HepG2 (cell line): ENCODE measurements around the gene GLIS1. TPM values are rescaled to one million over a fixed set of nuclear protein-coding genes. Genes with fewer than 3 reads are reported as not detected.

Source experiments
- ATAC-seq: fragments of 200-7000 bp; cut with Tn5 transposase; 3 replicates; pipeline ENCODE4 v1.9.1; 2020; ENCODE audit warnings: mild to moderate bottlenecking, moderate library complexity
- BruUV-seq: library from RNA; stranded (reverse); fragments of 400-500 nt; replicated peaks from 2 replicates; lab custom pipeline; 2021; lab: Mats Ljungman, UMichigan
- CTCF ChIA-PET: fragments of 300-600 bp; formaldehyde crosslinking; extraction: SDS; loops from one replicate; lab custom pipeline; 2021; ENCODE audit warnings: low total read pairs, inconsistent platforms, low intra/inter-chr PET ratio; lab: Yijun Ruan, JAX
- POLR2A ChIA-PET: fragments of 350-600 bp; sonication (Branson Sonifier 250); formaldehyde crosslinking; loops from one replicate; lab custom pipeline; 2020; ENCODE audit warnings: antibody characterized with exemption, inconsistent platforms; lab: Yijun Ruan, JAX
- DNase-seq: peaks from one replicate; pipeline ENCODE4 v3.0.0-alpha.2; 2015; ENCODE audit warnings: low spot score
- FAIRE-seq: peaks from 3 replicates; lab custom pipeline; 2011; peaks lifted over from hg19 to GRCh38; lab: Jason Lieb, UNC
- H2AFZ ChIP-seq: one replicate; pipeline ENCODE4 v1.6.1; 2011; ENCODE audit warnings: low read length, inconsistent platforms
- H3K27ac ChIP-seq: fragments of 300-600 bp; 3 replicates; pipeline ENCODE4 v1.8.0; 2011; ENCODE audit warnings: mixed run types, mild to moderate bottlenecking, mixed read lengths, low read length, inconsistent platforms; ENCODE audit not compliant: insufficient read depth; ENCODE audit errors: extremely low read length
- H3K27me3 ChIP-seq, 2 experiments: fragments of 200-600 bp in 1 of 2; 2 replicates in 1 of 2; 3 replicates in 1 of 2; pipeline versions ENCODE4 v1.6.0 to v1.8.0; 2011; ENCODE audit warnings: low read length in 2 of 2, mild to moderate bottlenecking in 2 of 2, moderate library complexity in 2 of 2, inconsistent platforms in 1 of 2; ENCODE audit not compliant: insufficient read depth in 2 of 2, control insufficient read depth in 1 of 2
- H3K36me3 ChIP-seq, 2 experiments: fragments of 200-600 bp in 1 of 2; replicated peaks in 1 of 2; 2 replicates in 1 of 2; 3 replicates in 1 of 2; pipeline versions ENCODE4 v1.5.1 to v1.8.0; 2011; ENCODE audit warnings: low read length in 2 of 2, inconsistent platforms in 1 of 2; ENCODE audit not compliant: insufficient read depth in 2 of 2, control insufficient read depth in 1 of 2
- H3K4me1 ChIP-seq: 2 replicates; pipeline ENCODE4 v1.5.1; 2012; ENCODE audit warnings: low read length, inconsistent platforms; ENCODE audit not compliant: insufficient read depth
- H3K4me2 ChIP-seq: 2 replicates; pipeline ENCODE4 v1.6.0; 2011; ENCODE audit warnings: low read depth, low read length, inconsistent platforms
- H3K4me3 ChIP-seq, 3 experiments: fragments of 200-600 bp in 1 of 3; sonication (generic), shearing (Covaris generic) in 1 of 3; replicated peaks in 1 of 3; 2 replicates each; pipeline ENCODE4 v1.5.1; 2011 to 2016; ENCODE audit warnings: low read length in 3 of 3, inconsistent platforms in 2 of 3, low read depth in 2 of 3, mild to moderate bottlenecking in 2 of 3, control low read depth in 1 of 3, mixed read lengths in 1 of 3; ENCODE audit not compliant: insufficient read depth in 1 of 3
- H3K79me2 ChIP-seq: one replicate; pipeline ENCODE4 v1.6.1; 2011; ENCODE audit warnings: low read length, inconsistent platforms; ENCODE audit not compliant: insufficient read depth
- H3K9ac ChIP-seq: 2 replicates; pipeline ENCODE4 v1.6.0; 2011; ENCODE audit warnings: mild to moderate bottlenecking, low read depth, low read length, inconsistent platforms; ENCODE audit not compliant: insufficient read depth
- H3K9me3 ChIP-seq: 2 replicates; pipeline ENCODE4 v1.5.1; 2012; ENCODE audit warnings: mild to moderate bottlenecking, low read length
- H4K20me1 ChIP-seq: 2 replicates; pipeline ENCODE4 v1.6.0; 2011; ENCODE audit warnings: inconsistent platforms, mild to moderate bottlenecking, low read length, moderate library complexity; ENCODE audit not compliant: insufficient read depth
- BCL3 ChIP-seq: sonication (generic); formaldehyde crosslinking; IDR thresholded peaks from 2 replicates; pipeline ENCODE4 v1.5.1; 2020; ENCODE audit warnings: mild to moderate bottlenecking, missing genetic modification reagents, moderate library complexity
- E2F1 ChIP-seq: sonication (generic); formaldehyde crosslinking; IDR thresholded peaks from 2 replicates; pipeline ENCODE4 v1.5.0; 2020; ENCODE audit warnings: missing genetic modification reagents
- HHEX ChIP-seq: IDR thresholded peaks from 2 replicates; pipeline ENCODE4 v1.6.1; 2016; ENCODE audit warnings: control low read depth
- MED1 ChIP-seq: sonication (generic); formaldehyde crosslinking; IDR thresholded peaks from 2 replicates; pipeline ENCODE4 v1.4.0; 2020; ENCODE audit warnings: missing genetic modification reagents
- MED13 ChIP-seq: sonication (generic); formaldehyde crosslinking; IDR thresholded peaks from 2 replicates; pipeline ENCODE4 v1.5.0; 2020; ENCODE audit warnings: missing genetic modification reagents
- PAX8 ChIP-seq: sonication (generic); formaldehyde crosslinking; IDR thresholded peaks from 2 replicates; pipeline ENCODE4 v1.8.0; 2022; ENCODE audit warnings: mild to moderate bottlenecking, missing genetic modification reagents, borderline replicate concordance
- SKIL ChIP-seq: sonication (generic); formaldehyde crosslinking; IDR thresholded peaks from 2 replicates; pipeline ENCODE4 v1.8.0; 2022; ENCODE audit warnings: missing genetic modification reagents, mild to moderate bottlenecking, moderate library complexity, borderline replicate concordance
- ZBTB26 ChIP-seq: IDR thresholded peaks from 2 replicates; pipeline ENCODE4 v1.6.1; 2016; ENCODE audit warnings: missing compliant biosample characterization, missing genetic modification reagents, borderline replicate concordance
- ZFP91 ChIP-seq: sonication (generic); formaldehyde crosslinking; IDR thresholded peaks from 2 replicates; pipeline ENCODE4 v1.9.0; 2022; ENCODE audit warnings: missing genetic modification reagents, mild to moderate bottlenecking, borderline replicate concordance
- ZNF331 ChIP-seq: sonication (generic); formaldehyde crosslinking; IDR thresholded peaks from 2 replicates; pipeline ENCODE4 v1.4.0; 2020; ENCODE audit warnings: missing genetic modification reagents
- ZNF550 ChIP-seq: sonication (generic); formaldehyde crosslinking; IDR thresholded peaks from 2 replicates; pipeline ENCODE4 v1.4.0; 2020; ENCODE audit warnings: mild to moderate bottlenecking, missing genetic modification reagents, borderline replicate concordance
- ZNF639 ChIP-seq: conservative IDR thresholded peaks from 2 replicates; pipeline ENCODE4 v1.6.1; 2018; ENCODE audit warnings: missing genetic modification reagents
- ZNF777 ChIP-seq: sonication (generic); formaldehyde crosslinking; IDR thresholded peaks from 2 replicates; pipeline ENCODE4 v1.4.0; 2020; ENCODE audit warnings: missing genetic modification reagents
- WGBS: methylation state at CpG from one replicate; pipeline ENCODE4 v1.1.6; 2017; ENCODE audit warnings: low lambda C conversion rate; 5-methylcytosine and 5-hydroxymethylcytosine counted together
- in situ Hi-C: cut with HindIII; loops from 2 replicates; pipeline ENCODE4 v1.10.0; 2017; ENCODE audit warnings: low pct_unique_long_range_greater_than_20kb; ENCODE audit not compliant: extremely low pct_ligation_motif_present
- intact Hi-C: fragments of 100-400 bp; cut with micrococcal nuclease; formaldehyde crosslinking; loops from one replicate; pipeline ENCODE4 v1.10.0; 2022; ENCODE audit not compliant: unreplicated experiment
- polyA plus RNA-seq, 8 experiments: library from polyadenylated mRNA; depleted of rRNA in 3 of 8; stranded (reverse) in 7 of 8; unstranded in 1 of 8; fragments of >200 nt; fragmentation: Illumina TruSeq in 4 of 8; extraction: Trizol in 4 of 8; gene quantifications; 2 replicates each; pipeline versions ENCODE4 v1.2.1 to v1.2.3, GENCODE V29; 2011 to 2016; ENCODE audit warnings: low read depth in 4 of 8, missing spikeins in 1 of 8, mixed read lengths in 1 of 8; ENCODE audit not compliant: insufficient read depth in 1 of 8
- total RNA-seq, 5 experiments: library from RNA; depleted of rRNA; stranded (reverse); fragments of >200 nt; fragmentation: Illumina TruSeq; extraction: Trizol; gene quantifications; 2 replicates each; pipeline ENCODE4 v1.2.3, GENCODE V29; 2016; ENCODE audit warnings: low read depth in 1 of 5

The GLIS1 gene
- total and polyA plus RNA-seq, 2 of the 13 experiments (the other 11 are each of a cell fraction or from before 2014, with no cell fraction given), result 0.03 TPM; not detected in 1

- TF ChIP-seq ZNF639 (CRISPR knock-in tag), result no peak
- no peak for TF ChIP-seq E2F1 (CRISPR knock-in tag)
- TF ChIP-seq ZFP91 (CRISPR knock-in tag), result no peak
- no peak for TF ChIP-seq ZBTB26 (CRISPR knock-in tag)
- TF ChIP-seq, all 625 proteins: peak for 0
Observed at GRCh38 chr1:53653200-53653575, 85.8 kb downstream of the GLIS1 start (continued).

GRCh38 chr1:53652441-53653199, 86.3 kb downstream of the GLIS1 start:
- ATAC-seq (no peak), DNase-seq (no peak), FAIRE-seq (no peak)
- no peaks in the 10 kb centered on the region for H3K4me1 ChIP-seq
- no peaks in the 10 kb centered on the region for H3K36me3 ChIP-seq
- CTCF ChIA-PET, result no interaction called here
- no peak overlapping the region for H3K27ac ChIP-seq
- in situ Hi-C loops, result no loop called here
- no peaks in the 10 kb centered on the region for H3K79me2 ChIP-seq
- H3K9ac ChIP-seq, result no peak overlapping the region
- H3K4me3 ChIP-seq, result no peak overlapping the region
- BruUV-seq, result no TSS peak
- no peaks in the 10 kb centered on the region for H3K9me3 ChIP-seq
- intact Hi-C loops, result no loop called here
- no peak overlapping the region for H3K4me2 ChIP-seq
- H4K20me1 ChIP-seq, result no peaks in the 10 kb centered on the region
- peaks cover 9 to 44% of the 10 kb centered on the region in 2 experiments; a peak in 4 of 5 replicates for H3K27me3 ChIP-seq
- POLR2A ChIA-PET, result no interaction called here
- WGBS, result 21% methylated on average over 4 of the region's 7 CpGs
- H2AFZ ChIP-seq, result no peak overlapping the region
- TF ChIP-seq SKIL (CRISPR knock-in tag) (no peak), BCL3 (CRISPR knock-in tag) (no peak), HHEX (CRISPR knock-in tag) (no peak), MED13 (CRISPR knock-in tag) (no peak), PAX8 (no peak), ZNF331 (CRISPR knock-in tag) (no peak), ZNF550 (CRISPR knock-in tag) (no peak), MED1 (no peak), ZNF777 (CRISPR knock-in tag) (no peak)
